ACC112 (cell line): Measurements from ENCODE around the gene BMI1.
"Not testable (repeated sequence)": the region's sequence is repeated elsewhere in the genome, so short reads cannot be mapped to it uniquely, and the experiment has no call there.

Experiments used
- H2AFZ ChIP-seq: fragments of 200-600 bp; sonication (generic); one replicate; pipeline ENCODE4 v1.6.0; 2017; ENCODE audit warnings: antibody characterized with exemption, low read length; ENCODE audit not compliant: unreplicated experiment
- H3K27ac ChIP-seq: fragments of 200-600 bp; sonication (generic); 2 replicates; pipeline ENCODE4 v1.5.1; 2014; ENCODE audit warnings: low read depth, mild to moderate bottlenecking, antibody characterized with exemption, low read length, moderate library complexity
- H3K27me3 ChIP-seq: fragments of 200-600 bp; sonication (generic); 2 replicates; pipeline ENCODE4 v1.6.1; 2014; ENCODE audit warnings: mild to moderate bottlenecking, antibody characterized with exemption, low read length, moderate library complexity, mixed read lengths; ENCODE audit not compliant: insufficient read depth
- H3K36me3 ChIP-seq: fragments of 200-600 bp; sonication (generic); 2 replicates; pipeline ENCODE4 v1.6.1; 2016; ENCODE audit warnings: mild to moderate bottlenecking, antibody characterized with exemption, low read length, moderate library complexity, mixed read lengths; ENCODE audit not compliant: insufficient read depth
- H3K4me1 ChIP-seq: fragments of 200-600 bp; sonication (generic); one replicate; pipeline ENCODE4 v1.6.1; 2016; ENCODE audit warnings: low read length, mixed read lengths; ENCODE audit not compliant: insufficient read depth, unreplicated experiment, control insufficient read depth
- H3K4me3 ChIP-seq: fragments of 200-600 bp; sonication (generic); 2 replicates; pipeline ENCODE4 v1.5.1; 2014; ENCODE audit warnings: mild to moderate bottlenecking, low read depth, low read length
- H3K79me2 ChIP-seq: fragments of 200-600 bp; sonication (generic); one replicate; pipeline ENCODE4 v1.6.0; 2016; ENCODE audit warnings: low read length; ENCODE audit not compliant: control insufficient read depth, unreplicated experiment, insufficient read depth

The BMI1 gene

DNA sequence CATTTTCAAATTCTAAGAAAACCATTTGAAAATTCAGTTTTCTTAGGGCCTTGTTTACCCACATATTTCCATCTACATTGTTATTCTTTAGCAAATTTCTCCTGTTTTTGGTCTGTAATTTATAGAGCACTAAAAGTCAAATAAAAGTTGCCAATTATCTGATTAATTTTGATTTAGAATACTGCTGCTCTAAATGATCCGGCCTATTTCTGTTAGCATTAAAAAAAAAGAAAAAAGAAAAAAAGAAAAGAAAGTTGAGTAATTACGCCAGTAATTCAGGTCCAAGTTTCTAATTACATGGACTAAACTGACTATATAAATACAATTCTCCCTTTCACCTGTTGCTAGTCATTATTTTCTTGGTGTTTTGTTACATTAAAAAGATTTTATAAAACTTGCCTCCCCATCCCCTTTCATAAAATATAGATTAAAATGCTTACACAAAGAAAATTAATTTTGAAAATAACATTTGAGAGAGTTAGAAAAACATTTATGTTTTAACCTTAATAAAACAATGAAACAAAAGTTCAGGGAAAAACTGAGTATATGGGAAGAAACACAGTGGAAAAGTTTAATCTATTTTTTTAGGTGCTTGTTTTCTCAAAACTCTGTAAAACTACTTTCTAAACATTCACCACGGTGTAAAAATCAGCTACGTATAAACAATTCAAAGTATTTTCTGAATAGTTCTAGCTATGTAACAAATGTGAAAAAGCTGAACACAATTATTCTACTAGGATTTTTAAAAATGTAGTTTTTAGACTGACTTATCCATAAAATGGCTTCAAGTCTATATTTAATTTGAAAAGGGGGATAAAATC lies 11.5 kb upstream of the BMI1 start:
- Histone ChIP-seq H3K36me3 (no peaks in the 10 kb centered on the region), H3K4me3 (no peak overlapping the region), H3K4me1 (peaks cover 9% of the 10 kb centered on the region), H3K27ac (peak overlapping the region; percentile 68), H2AFZ (no peak overlapping the region), H3K27me3 (no peaks in the 10 kb centered on the region), H3K79me2 (no peaks in the 10 kb centered on the region)

DNA sequence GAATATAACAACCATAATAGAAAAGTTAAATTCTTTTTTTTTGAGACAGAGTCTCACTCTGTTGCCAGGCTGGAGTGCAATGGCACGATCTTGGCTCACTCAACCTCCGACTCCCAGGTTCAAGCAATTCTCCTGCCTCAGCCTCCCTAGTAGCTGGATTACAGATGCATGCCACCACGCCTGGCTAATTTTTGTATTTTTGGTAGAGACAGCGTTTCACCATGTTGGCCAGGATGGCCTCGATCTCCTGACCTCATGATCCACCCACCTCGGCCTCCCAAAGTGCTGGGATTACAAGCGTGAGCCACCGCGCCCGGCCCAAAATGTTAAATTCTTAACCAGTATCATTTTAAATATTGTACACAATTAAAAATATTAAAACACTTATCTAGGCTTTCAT lies 10.9 kb upstream of the BMI1 start:
- not testable (repeated sequence) for H3K79me2 ChIP-seq, H3K36me3 ChIP-seq, H3K27ac ChIP-seq, H2AFZ ChIP-seq, H3K4me3 ChIP-seq, H3K27me3 ChIP-seq
- H3K4me1 ChIP-seq, result peaks cover 13% of the 10 kb centered on the region

DNA sequence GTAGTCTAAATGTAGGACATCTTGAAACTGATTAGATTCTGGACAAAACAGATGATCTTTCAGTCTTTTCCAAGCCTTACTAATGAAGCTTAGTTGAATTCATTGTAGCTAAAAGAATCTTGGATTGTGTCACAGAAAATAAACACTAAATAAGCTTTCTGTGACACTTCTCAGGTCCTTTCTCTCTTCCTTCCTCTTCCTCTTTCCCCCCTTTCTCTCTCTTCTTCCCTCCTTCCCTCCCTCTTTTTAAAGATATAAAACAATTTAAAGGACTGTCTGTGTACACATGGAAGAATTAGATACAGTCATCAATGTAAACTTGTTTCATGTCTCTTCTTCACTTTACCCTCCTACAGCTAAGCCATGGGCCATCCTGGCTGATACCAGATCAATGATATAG lies 10.0 kb upstream of the BMI1 start:
- Histone ChIP-seq H3K27ac (no peak overlapping the region), H2AFZ (no peak overlapping the region), H3K36me3 (no peaks in the 10 kb centered on the region), H3K4me3 (no peak overlapping the region), H3K79me2 (no peaks in the 10 kb centered on the region), H3K27me3 (no peaks in the 10 kb centered on the region), H3K4me1 (peaks cover 14% of the 10 kb centered on the region)

DNA sequence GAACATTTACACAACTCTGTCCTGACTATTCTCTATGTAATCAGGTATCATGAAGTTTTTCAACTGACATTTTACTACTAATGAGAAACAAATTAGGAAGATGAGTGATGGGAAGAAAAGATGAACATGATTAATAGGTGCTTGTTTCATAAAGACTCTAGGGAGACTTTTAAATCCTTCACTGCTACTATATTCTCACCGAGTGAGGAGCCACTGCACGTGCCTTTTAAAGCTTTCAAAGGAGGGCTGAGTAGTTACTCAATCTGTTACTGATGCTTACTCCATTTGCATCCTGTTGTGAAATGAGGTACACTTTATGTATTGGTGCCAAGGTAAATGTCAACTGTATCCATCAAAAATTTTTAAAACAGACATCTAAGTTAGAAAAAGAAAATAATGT lies 6.0 kb upstream of the BMI1 start:
- Histone ChIP-seq H3K27me3 (no peaks in the 10 kb centered on the region), H3K4me1 (peaks cover 27% of the 10 kb centered on the region), H3K79me2 (peaks cover 24% of the 10 kb centered on the region), H3K27ac (peak overlapping the region; percentile 87; the same call in 1 of the 2 replicates), H3K4me3 (peak overlapping the region; percentile 84), H3K36me3 (no peaks in the 10 kb centered on the region), H2AFZ (no peak overlapping the region)

DNA sequence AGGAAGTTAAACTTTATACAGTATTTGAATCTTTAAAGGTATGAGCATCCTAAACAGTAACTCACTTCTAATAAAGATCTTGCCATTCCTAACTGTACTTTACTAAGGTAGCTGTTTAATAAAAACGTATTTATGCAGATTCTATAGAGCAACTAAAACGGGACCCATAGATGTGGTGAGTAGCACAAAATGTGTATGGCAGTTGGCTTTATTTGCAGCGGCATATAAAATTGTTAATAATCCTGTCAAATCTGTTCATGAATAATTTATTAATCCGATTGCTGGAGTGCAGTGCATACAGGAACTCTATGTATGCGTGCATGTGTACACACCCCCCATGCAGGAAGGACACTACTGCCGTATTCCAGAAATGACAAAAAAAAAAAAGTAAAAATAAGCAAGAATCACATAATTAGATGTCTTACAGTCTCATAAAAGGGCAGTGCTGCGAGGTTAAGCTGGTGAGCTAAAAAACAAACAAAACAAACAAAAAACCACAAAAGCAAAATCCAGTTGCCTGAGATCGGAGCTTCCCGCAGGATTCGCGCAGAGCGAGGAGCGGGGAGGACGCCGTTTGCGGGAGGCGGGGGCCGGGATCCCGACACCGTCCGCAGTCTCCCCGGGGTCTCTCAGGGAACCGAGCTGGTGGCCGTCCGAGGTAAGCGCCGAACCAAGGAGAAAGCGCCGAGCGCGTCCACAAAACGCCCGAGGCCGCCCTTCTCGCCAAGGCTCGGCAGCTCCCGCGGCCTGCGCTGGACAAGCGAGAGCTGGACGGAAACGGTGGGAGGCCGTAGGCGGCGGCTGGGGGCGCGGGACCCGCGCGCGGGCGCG lies 5.2 kb upstream of the BMI1 start:
- H3K27me3 ChIP-seq, result no peaks in the 10 kb centered on the region
- peak overlapping the region; percentile 69 for H2AFZ ChIP-seq
- H3K36me3 ChIP-seq, result no peaks in the 10 kb centered on the region
- peaks cover 31% of the 10 kb centered on the region for H3K4me1 ChIP-seq
- peaks cover 24% of the 10 kb centered on the region for H3K79me2 ChIP-seq
- peak overlapping the region; percentile 87 for H3K27ac ChIP-seq
- peak overlapping the region; percentile 84 for H3K4me3 ChIP-seq

DNA sequence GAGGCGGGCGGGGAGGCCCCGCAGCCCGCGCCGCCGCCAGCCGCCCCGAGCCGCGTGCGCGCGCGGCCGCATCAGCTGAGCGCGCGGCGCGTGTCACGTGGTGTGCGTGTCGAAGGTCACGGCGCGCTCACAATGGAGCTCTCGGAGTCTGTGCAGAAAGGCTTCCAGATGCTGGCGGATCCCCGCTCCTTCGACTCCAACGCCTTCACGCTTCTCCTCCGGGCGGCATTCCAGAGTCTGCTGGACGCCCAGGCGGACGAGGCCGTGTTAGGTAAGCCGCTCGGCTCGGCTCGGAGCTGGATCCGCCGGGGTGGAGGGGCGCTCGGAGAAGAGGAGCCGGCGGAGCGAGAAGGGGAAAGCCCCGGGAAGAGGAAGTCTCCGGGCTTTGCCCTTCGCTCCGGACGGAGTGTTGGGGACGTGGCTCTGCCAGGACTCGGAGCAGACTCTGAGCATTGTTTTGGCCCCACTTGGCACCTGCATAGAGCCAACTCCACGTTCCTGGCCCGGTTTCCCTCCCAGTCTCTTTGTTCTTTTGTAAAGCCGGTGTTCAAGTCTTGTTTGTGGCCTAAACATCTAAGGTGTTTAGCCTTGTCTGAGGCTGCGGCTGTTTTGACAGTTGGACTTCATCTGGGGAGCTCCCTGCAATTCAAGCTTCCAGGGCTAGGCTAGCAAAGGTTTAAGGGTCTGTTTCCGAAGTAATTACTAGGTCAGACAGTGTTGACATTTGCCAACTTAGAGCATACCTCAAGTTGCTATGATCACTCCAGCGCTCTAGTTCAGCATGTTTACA lies 4.4 kb upstream of the BMI1 start, which contains the start of gene COMMD3:
Gene COMMD3, plus strand, starts transcription at position 103 of the 790 bp plus-strand sequence. Its CDS starts 30 bp downstream, at position 133.
- Histone ChIP-seq H3K27ac (peak within 1 kb of the TSS; percentile 87), H3K4me3 (peak within 1 kb of the TSS; percentile 84), H2AFZ (peak within 1 kb of the TSS; percentile 69), H3K79me2 (peaks cover 24% of the 10 kb centered on the region), H3K27me3 (no peaks in the 10 kb centered on the region), H3K36me3 (no peaks in the 10 kb centered on the region), H3K4me1 (peaks cover 31% of the 10 kb centered on the region)

DNA sequence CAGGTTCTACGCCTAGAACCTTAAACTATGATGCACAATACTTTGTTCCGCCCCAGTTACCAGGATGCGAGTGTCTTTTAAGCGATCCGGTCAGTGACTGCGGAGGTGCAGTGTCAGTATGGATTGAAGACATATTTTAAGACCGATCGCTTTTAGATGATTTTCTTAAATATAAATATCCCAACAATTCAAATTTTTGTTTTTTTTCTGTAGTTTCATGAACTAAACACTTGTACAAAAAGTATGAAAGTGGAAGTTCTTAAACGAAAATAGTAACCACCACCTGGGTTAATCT lies 3.9 kb upstream of the BMI1 start:
- H3K4me1 ChIP-seq, result peaks cover 31% of the 10 kb centered on the region
- no peaks in the 10 kb centered on the region for H3K36me3 ChIP-seq
- H2AFZ ChIP-seq, result peak overlapping the region; percentile 49
- peaks cover 2% of the 10 kb centered on the region for H3K27me3 ChIP-seq
- peaks cover 24% of the 10 kb centered on the region for H3K79me2 ChIP-seq
- H3K4me3 ChIP-seq, result peak overlapping the region; percentile 84
- peak overlapping the region; percentile 87; the same call in 1 of the 2 replicates for H3K27ac ChIP-seq

DNA sequence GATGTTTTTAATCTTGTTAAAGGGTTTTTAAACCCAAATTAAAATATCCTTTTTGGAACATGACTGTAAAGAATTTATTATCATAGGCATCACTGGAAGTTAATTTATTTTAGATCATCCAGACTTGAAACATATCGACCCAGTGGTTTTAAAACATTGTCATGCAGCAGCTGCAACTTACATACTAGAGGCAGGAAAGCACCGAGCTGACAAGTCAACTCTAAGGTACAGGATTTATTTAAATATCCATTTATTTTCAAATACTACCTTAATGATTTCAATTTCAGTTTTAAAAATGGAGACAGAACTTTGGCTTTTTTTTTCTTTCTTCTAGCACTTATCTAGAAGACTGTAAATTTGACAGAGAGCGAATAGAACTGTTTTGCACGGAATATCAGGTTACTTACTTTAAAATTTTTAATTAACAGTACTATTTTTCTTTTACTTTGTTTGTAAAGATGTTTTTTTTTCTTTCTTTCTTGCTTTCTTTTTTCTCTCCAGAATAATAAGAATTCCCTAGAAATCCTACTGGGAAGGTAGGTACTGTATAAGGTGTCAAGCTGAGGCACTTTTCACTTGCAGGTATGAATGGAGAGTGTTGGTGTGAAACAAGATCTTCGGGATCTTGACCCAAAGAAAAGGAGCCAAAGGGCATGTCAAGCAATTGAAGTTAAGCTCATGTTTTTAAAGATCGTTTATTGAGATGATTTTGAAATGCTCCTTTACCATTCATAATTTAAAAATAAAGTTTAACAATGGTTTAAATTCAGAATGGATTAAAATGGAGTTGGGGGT lies 2.9 kb upstream of the BMI1 start:
- Histone ChIP-seq H3K4me3 (peak overlapping the region; percentile 84), H3K4me1 (peaks cover 38% of the 10 kb centered on the region), H2AFZ (no peak overlapping the region), H3K27ac (no peak overlapping the region), H3K36me3 (no peaks in the 10 kb centered on the region), H3K27me3 (peaks cover 11% of the 10 kb centered on the region), H3K79me2 (peaks cover 32% of the 10 kb centered on the region)

DNA sequence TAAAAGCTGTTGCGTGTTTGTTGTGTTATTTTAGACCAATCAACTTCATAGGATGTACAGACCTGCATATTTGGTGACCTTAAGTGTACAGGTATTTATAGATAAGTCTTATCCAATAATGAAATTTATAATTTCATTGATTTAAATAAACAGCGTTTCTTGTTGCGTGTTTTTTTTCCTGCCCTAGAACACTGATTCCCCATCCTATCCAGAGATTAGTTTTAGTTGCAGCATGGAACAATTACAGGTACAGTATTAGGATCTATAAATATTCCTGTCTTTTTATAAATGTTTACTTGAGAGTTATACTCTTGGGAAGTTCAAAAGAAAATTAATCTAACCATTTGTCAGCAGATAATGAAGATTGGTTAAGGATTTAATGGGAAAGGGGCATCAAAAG lies 2.1 kb upstream of the BMI1 start:
- Histone ChIP-seq H3K27ac (no peak overlapping the region), H3K27me3 (peaks cover 20% of the 10 kb centered on the region), H2AFZ (no peak overlapping the region), H3K79me2 (peaks cover 40% of the 10 kb centered on the region), H3K4me1 (peaks cover 45% of the 10 kb centered on the region), H3K36me3 (no peaks in the 10 kb centered on the region), H3K4me3 (no peak overlapping the region)

DNA sequence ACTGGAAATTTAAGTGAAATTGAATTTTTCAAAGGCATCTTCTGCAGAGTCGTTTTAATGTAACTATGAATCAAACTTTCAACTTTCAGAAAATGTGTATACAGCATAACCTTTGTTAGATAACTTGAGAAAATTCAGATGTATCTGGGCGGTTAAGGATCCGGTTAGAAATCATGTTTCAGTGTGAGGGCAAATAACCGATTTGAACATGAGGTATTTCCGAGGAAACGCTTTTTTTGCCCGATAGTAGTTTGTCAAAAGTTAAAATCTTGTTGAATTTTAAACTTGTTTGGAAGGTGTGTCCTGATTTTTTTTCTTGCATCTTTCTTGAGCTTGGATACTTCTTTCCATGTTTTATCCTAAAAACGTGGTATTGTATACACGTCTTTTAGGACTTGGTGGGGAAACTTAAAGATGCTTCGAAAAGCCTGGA lies 1.3 kb upstream of the BMI1 start:
- no peaks in the 10 kb centered on the region for H3K36me3 ChIP-seq
- peaks cover 48% of the 10 kb centered on the region for H3K79me2 ChIP-seq
- no peak overlapping the region for H3K27ac ChIP-seq
- H3K27me3 ChIP-seq, result peaks cover 27% of the 10 kb centered on the region
- H3K4me1 ChIP-seq, result peaks cover 45% of the 10 kb centered on the region
- peak overlapping the region; percentile 97 for H2AFZ ChIP-seq
- peak overlapping the region; percentile 76 for H3K4me3 ChIP-seq
